NB4 (cell line): ENCODE data around the gene ATXN1.

Source experiments
- CTCF ChIP-seq: IDR thresholded peaks from one replicate; pipeline ENCODE4 v1.5.1; 2012; ENCODE audit warnings: low read depth, low read length
- MAX ChIP-seq: IDR thresholded peaks from 2 replicates; pipeline ENCODE4 v1.6.1; 2011; ENCODE audit warnings: low read depth, low read length
- POLR2A ChIP-seq: IDR thresholded peaks from 2 replicates; pipeline ENCODE4 v1.6.1; 2011; ENCODE audit warnings: mild to moderate bottlenecking; ENCODE audit not compliant: insufficient read length; ENCODE audit errors: extremely low read depth

GRCh38 chr6:16751251-16751946 is 9.9 kb downstream of the ATXN1 start:
- TF ChIP-seq CTCF = no peak
- TF ChIP-seq POLR2A = no peak
- no peak for TF ChIP-seq MAX
